ENCODE measurements around the gene HACD2.

The HACD2 gene

DNA sequence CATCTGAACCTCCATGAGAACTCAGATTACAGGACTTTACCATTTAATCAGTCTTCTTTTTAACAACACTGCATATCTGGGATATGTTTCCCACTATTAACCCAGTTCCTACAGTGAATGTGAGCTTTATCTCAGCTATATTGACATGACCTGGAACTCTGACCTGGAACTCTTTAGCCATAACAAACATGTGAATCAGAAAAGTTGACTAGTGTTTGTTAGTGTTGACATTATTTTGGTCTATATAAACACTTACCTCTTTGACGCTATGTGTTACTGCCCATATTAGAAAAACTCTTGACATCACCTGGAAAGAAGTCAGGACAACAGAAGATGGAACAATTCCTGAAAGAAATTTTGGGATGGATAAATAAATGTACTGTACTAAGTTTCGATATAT, 56.7 kb downstream of the HACD2 start:
- WGBS (ENCODE audit: insufficient coverage): no CpG with 5 or more reads among the region's 2 CpGs
- H3K27me3 ChIP-seq (replicated peaks in 2 of 5; ENCODE audit: control insufficient read depth in 4 of 5, insufficient read depth in 5 of 5, low read length in 4 of 5): no peaks in the 10 kb centered on the region
- no peaks in the 10 kb centered on the region for H3K9me3 ChIP-seq (ENCODE audit: control extremely low read depth in 1 of 5, control insufficient read depth in 4 of 5, insufficient read depth in 2 of 5, low read depth in 1 of 5, low read length in 4 of 5)
- ChIA-PET CTCF (interaction anchor here (1.7 to 1.8 kb wide), 2 partner anchors 23 to 37 kb away, joined by 4 to 5 read pairs; no protein-coding TSS in a partner anchor), POLR2A (no interaction called here)
- H3K27ac ChIP-seq (ENCODE audit: insufficient read depth in 1 of 2, low read depth in 1 of 2, low read length in 2 of 2, poor library complexity in 1 of 2, severe bottlenecking in 2 of 2): no peak overlapping the region
- peaks cover 0 to 9% (median 5%) of the 10 kb centered on the region in 4 experiments for H3K36me3 ChIP-seq (ENCODE audit: control insufficient read depth in 4 of 4, insufficient read depth in 4 of 4, low read length in 3 of 4)
- H3K4me3 ChIP-seq (ENCODE audit: control insufficient read depth in 1 of 7, extremely low read depth in 1 of 7, insufficient read depth in 4 of 7, low read depth in 2 of 7, low read length in 6 of 7): no peak overlapping the region
- no peak for DNase-seq
- H3K4me1 ChIP-seq (ENCODE audit: control extremely low read depth in 1 of 4, control insufficient read depth in 4 of 4, insufficient read depth in 4 of 4, low read length in 3 of 4): peaks cover 12 to 18% (median 13%) of the 10 kb centered on the region in 4 experiments

- Histone ChIP-seq H3K36me3 (ENCODE audit: control insufficient read depth in 4 of 4, insufficient read depth in 4 of 4, low read length in 3 of 4) (peaks cover 0 to 9% (median 5%) of the 10 kb centered on the region in 4 experiments), H3K9me3 (ENCODE audit: control extremely low read depth in 1 of 5, control insufficient read depth in 4 of 5, insufficient read depth in 2 of 5, low read depth in 1 of 5, low read length in 4 of 5) (no peaks in the 10 kb centered on the region), H3K27me3 (replicated peaks in 2 of 5; ENCODE audit: control insufficient read depth in 4 of 5, insufficient read depth in 5 of 5, low read length in 4 of 5) (no peaks in the 10 kb centered on the region), H3K4me3 (ENCODE audit: control insufficient read depth in 1 of 7, extremely low read depth in 1 of 7, insufficient read depth in 4 of 7, low read depth in 2 of 7, low read length in 6 of 7) (peak overlapping the region in 1 of 7 experiments; percentile 23), H3K27ac (ENCODE audit: insufficient read depth in 1 of 2, low read depth in 1 of 2, low read length in 2 of 2, poor library complexity in 1 of 2, severe bottlenecking in 2 of 2) (no peak overlapping the region), H3K4me1 (ENCODE audit: control extremely low read depth in 1 of 4, control insufficient read depth in 4 of 4, insufficient read depth in 4 of 4, low read length in 3 of 4) (peaks cover 14 to 28% (median 21%) of the 10 kb centered on the region in 4 experiments)
- no peak for DNase-seq
- CTCF ChIA-PET: interaction anchor here (0.7 to 1.8 kb wide), 3 partner anchors 25 to 56 kb away, joined by 3 to 5 read pairs (median 4); no protein-coding TSS in a partner anchor
- 67% methylated on average over 2 of the region's 3 CpGs for WGBS (ENCODE audit: insufficient coverage)
- POLR2A ChIA-PET: interaction anchor here (0.6 kb wide), 1 partner anchor 35 kb away, joined by 3 read pairs; no protein-coding TSS in a partner anchor
Measured at GRCh38 chr3:123527046-123527445, 57.8 kb downstream of the HACD2 start.

DNA sequence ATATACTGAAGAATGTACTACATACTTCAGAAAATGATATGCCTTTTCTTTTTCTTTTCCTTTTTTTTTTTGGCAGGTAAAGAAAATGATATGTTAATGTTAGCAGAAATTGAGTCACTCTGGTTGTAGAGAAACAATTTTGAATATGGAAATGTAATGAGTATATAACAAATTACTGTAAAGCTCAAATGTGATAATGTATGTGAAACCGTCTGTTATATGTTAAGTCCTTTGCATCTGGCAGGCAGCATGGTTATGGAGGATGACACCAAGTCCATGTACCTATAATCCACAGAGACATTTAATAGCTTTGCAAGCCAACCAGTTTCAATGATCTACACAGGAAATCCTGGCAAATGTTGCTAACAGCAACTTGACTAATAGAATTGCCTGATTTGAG, 58.4 kb downstream of the HACD2 start:
- no CpG with 5 or more reads among the region's 1 CpG for WGBS (ENCODE audit: insufficient coverage)
- Histone ChIP-seq H3K4me3 (ENCODE audit: control insufficient read depth in 1 of 7, extremely low read depth in 1 of 7, insufficient read depth in 4 of 7, low read depth in 2 of 7, low read length in 6 of 7) (no peak overlapping the region), H3K36me3 (ENCODE audit: control insufficient read depth in 4 of 4, insufficient read depth in 4 of 4, low read length in 3 of 4) (peaks cover 0 to 9% (median 5%) of the 10 kb centered on the region in 4 experiments), H3K27ac (ENCODE audit: insufficient read depth in 1 of 2, low read depth in 1 of 2, low read length in 2 of 2, poor library complexity in 1 of 2, severe bottlenecking in 2 of 2) (no peak overlapping the region), H3K4me1 (ENCODE audit: control extremely low read depth in 1 of 4, control insufficient read depth in 4 of 4, insufficient read depth in 4 of 4, low read length in 3 of 4) (peaks cover 14 to 34% (median 26%) of the 10 kb centered on the region in 4 experiments), H3K27me3 (replicated peaks in 2 of 5; ENCODE audit: control insufficient read depth in 4 of 5, insufficient read depth in 5 of 5, low read length in 4 of 5) (no peaks in the 10 kb centered on the region), H3K9me3 (ENCODE audit: control extremely low read depth in 1 of 5, control insufficient read depth in 4 of 5, insufficient read depth in 2 of 5, low read depth in 1 of 5, low read length in 4 of 5) (no peaks in the 10 kb centered on the region)
- CTCF ChIA-PET: interaction anchor here (0.7 to 1.8 kb wide), 3 partner anchors 25 to 57 kb away, joined by 3 to 5 read pairs (median 4); no protein-coding TSS in a partner anchor
- POLR2A ChIA-PET: interaction anchor here (0.6 kb wide), 1 partner anchor 34 kb away, joined by 3 read pairs; no protein-coding TSS in a partner anchor
- no peak for DNase-seq

DNA sequence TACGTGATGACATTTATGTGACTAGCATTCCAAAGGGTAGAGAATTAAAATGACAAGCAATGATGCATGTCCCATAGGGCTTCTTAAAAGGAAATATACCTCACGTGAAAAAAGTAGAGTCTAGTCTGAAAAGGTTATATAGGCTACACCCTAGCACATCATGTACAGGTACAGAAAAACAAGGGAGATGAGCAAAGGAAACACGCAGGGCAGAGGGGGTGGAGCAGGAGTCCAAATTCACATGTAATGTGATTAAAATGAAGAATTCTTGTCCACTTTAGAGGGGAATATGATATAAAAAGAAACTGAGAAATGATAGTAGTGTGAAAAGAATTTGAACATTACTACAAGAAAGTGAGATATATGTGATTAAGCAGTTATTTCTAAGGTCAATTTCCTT, 59.4 kb downstream of the HACD2 start:
- Histone ChIP-seq H3K4me1 (ENCODE audit: control extremely low read depth in 1 of 4, control insufficient read depth in 4 of 4, insufficient read depth in 4 of 4, low read length in 3 of 4) (peaks cover 14 to 40% (median 32%) of the 10 kb centered on the region in 4 experiments), H3K36me3 (ENCODE audit: control insufficient read depth in 4 of 4, insufficient read depth in 4 of 4, low read length in 3 of 4) (peaks cover 0 to 9% (median 5%) of the 10 kb centered on the region in 4 experiments), H3K9me3 (ENCODE audit: control extremely low read depth in 1 of 5, control insufficient read depth in 4 of 5, insufficient read depth in 2 of 5, low read depth in 1 of 5, low read length in 4 of 5) (no peaks in the 10 kb centered on the region), H3K4me3 (ENCODE audit: control insufficient read depth in 1 of 7, extremely low read depth in 1 of 7, insufficient read depth in 4 of 7, low read depth in 2 of 7, low read length in 6 of 7) (no peak overlapping the region), H3K27ac (ENCODE audit: insufficient read depth in 1 of 2, low read depth in 1 of 2, low read length in 2 of 2, poor library complexity in 1 of 2, severe bottlenecking in 2 of 2) (no peak overlapping the region), H3K27me3 (replicated peaks in 2 of 5; ENCODE audit: control insufficient read depth in 4 of 5, insufficient read depth in 5 of 5, low read length in 4 of 5) (no peaks in the 10 kb centered on the region)
- 100% methylated on average over 2 of the region's 3 CpGs for WGBS (ENCODE audit: insufficient coverage)
- ChIA-PET POLR2A (no interaction called here), CTCF (no interaction called here)
- no peak for DNase-seq

- H3K27ac ChIP-seq (ENCODE audit: insufficient read depth in 1 of 2, low read depth in 1 of 2, low read length in 2 of 2, poor library complexity in 1 of 2, severe bottlenecking in 2 of 2): no peak overlapping the region
- no peaks in the 10 kb centered on the region for H3K9me3 ChIP-seq (ENCODE audit: control extremely low read depth in 1 of 5, control insufficient read depth in 4 of 5, insufficient read depth in 2 of 5, low read depth in 1 of 5, low read length in 4 of 5)
- peaks cover 0 to 9% (median 5%) of the 10 kb centered on the region in 4 experiments for H3K36me3 ChIP-seq (ENCODE audit: control insufficient read depth in 4 of 4, insufficient read depth in 4 of 4, low read length in 3 of 4)
- ChIA-PET POLR2A (no interaction called here), CTCF (no interaction called here)
- H3K4me1 ChIP-seq (ENCODE audit: control extremely low read depth in 1 of 4, control insufficient read depth in 4 of 4, insufficient read depth in 4 of 4, low read length in 3 of 4): peaks cover 14 to 40% (median 32%) of the 10 kb centered on the region in 4 experiments
- WGBS (ENCODE audit: insufficient coverage): 100% methylated on average over 2 of the region's 4 CpGs
- no peak for DNase-seq
- no peak overlapping the region for H3K4me3 ChIP-seq (ENCODE audit: control insufficient read depth in 1 of 7, extremely low read depth in 1 of 7, insufficient read depth in 4 of 7, low read depth in 2 of 7, low read length in 6 of 7)
- no peaks in the 10 kb centered on the region for H3K27me3 ChIP-seq (replicated peaks in 2 of 5; ENCODE audit: control insufficient read depth in 4 of 5, insufficient read depth in 5 of 5, low read length in 4 of 5)
Measured at GRCh38 chr3:123524981-123525380, 59.9 kb downstream of the HACD2 start.

DNA sequence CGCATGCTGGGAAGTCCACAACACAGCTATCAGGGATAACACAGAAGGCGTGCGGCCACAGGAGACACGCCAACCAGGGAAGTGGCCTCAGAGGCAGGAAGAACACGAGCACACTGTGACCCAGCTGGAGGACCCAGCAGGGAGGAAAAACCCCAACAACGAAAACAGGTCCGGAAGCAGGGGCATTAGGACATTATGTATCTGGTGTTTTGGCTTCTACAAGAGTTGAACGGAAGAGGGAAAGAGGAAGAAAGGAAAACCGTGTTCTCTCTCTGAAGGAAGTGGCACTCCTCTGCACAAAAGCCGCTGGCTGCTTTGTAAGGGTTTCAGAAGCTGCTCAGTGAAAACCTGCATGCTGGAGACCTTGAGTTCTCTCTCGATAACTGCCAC, 61.8 kb downstream of the HACD2 start:
- ChIA-PET POLR2A (no interaction called here), CTCF (interaction anchor here (1.6 kb wide), 2 partner anchors 12 to 29 kb away, joined by 5 read pairs; no protein-coding TSS in a partner anchor)
- DNase-seq: peak; percentile 23 to 44 (median 34)
- H3K27me3 ChIP-seq (replicated peaks in 2 of 5; ENCODE audit: control insufficient read depth in 4 of 5, insufficient read depth in 5 of 5, low read length in 4 of 5): no peaks in the 10 kb centered on the region
- H3K9me3 ChIP-seq (ENCODE audit: control extremely low read depth in 1 of 5, control insufficient read depth in 4 of 5, insufficient read depth in 2 of 5, low read depth in 1 of 5, low read length in 4 of 5): no peaks in the 10 kb centered on the region
- peak overlapping the region in 3 of 7 experiments; percentile 3 to 52 (median 27) for H3K4me3 ChIP-seq (ENCODE audit: control insufficient read depth in 1 of 7, extremely low read depth in 1 of 7, insufficient read depth in 4 of 7, low read depth in 2 of 7, low read length in 6 of 7)
- 4% methylated on average over 5 of the region's 11 CpGs for WGBS (ENCODE audit: insufficient coverage)
- peaks cover 0 to 9% (median 5%) of the 10 kb centered on the region in 4 experiments for H3K36me3 ChIP-seq (ENCODE audit: control insufficient read depth in 4 of 4, insufficient read depth in 4 of 4, low read length in 3 of 4)
- H3K4me1 ChIP-seq (ENCODE audit: control extremely low read depth in 1 of 4, control insufficient read depth in 4 of 4, insufficient read depth in 4 of 4, low read length in 3 of 4): peaks cover 14 to 42% (median 32%) of the 10 kb centered on the region in 4 experiments
- no peak overlapping the region for H3K27ac ChIP-seq (ENCODE audit: insufficient read depth in 1 of 2, low read depth in 1 of 2, low read length in 2 of 2, poor library complexity in 1 of 2, severe bottlenecking in 2 of 2)

DNA sequence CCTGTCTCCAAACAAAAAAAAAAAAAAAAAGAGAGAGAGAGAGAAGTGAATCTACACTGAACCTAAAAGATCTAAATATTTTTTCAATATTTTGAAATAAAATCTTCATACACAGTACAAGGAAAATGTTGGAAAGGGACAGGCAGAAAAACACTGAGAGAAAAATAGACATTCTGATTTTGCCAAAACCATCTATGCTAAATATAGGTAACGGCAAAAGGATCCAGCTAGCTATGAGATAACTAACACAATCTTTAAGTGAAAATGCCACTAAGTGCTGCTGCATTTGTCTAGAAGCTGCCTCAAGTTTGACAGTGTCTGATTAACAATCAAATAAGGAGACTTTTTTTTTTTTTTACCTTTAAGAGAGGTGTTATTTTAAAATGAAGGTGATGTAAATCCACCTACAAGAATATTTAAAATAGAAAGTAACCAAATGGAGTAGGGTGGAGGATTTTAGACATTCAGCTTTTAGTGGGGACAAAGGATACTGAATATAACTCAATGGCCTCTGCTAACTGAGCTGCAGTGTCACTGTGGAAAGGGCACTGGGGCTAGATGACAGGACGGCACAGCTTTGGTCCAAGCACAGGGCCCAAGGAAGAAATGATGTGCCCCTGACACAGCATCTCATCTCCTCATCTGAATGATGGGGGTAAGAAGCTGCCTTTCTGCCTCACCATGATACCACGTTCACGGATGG, 62.4 kb downstream of the HACD2 start:
- POLR2A ChIA-PET: no interaction called here
- H3K4me3 ChIP-seq (ENCODE audit: control insufficient read depth in 1 of 7, extremely low read depth in 1 of 7, insufficient read depth in 4 of 7, low read depth in 2 of 7, low read length in 6 of 7): peak overlapping the region in 2 of 7 experiments; percentile 27 to 52
- no peaks in the 10 kb centered on the region for H3K9me3 ChIP-seq (ENCODE audit: control extremely low read depth in 1 of 5, control insufficient read depth in 4 of 5, insufficient read depth in 2 of 5, low read depth in 1 of 5, low read length in 4 of 5)
- no peak for DNase-seq
- H3K36me3 ChIP-seq (ENCODE audit: control insufficient read depth in 4 of 4, insufficient read depth in 4 of 4, low read length in 3 of 4): peaks cover 0 to 7% (median 3%) of the 10 kb centered on the region in 4 experiments
- 33% methylated on average over 1 of the region's 4 CpGs for whole genome bisulfite sequencing (ENCODE audit: insufficient coverage)
- no peak overlapping the region for H3K27ac ChIP-seq (ENCODE audit: insufficient read depth in 1 of 2, low read depth in 1 of 2, low read length in 2 of 2, poor library complexity in 1 of 2, severe bottlenecking in 2 of 2)
- CTCF ChIA-PET: interaction anchor here (0.7 to 1.6 kb wide), 3 partner anchors 12 to 190 kb away, joined by 5 read pairs; no protein-coding TSS in a partner anchor
- peaks cover 14 to 42% (median 32%) of the 10 kb centered on the region in 4 experiments for H3K4me1 ChIP-seq (ENCODE audit: control extremely low read depth in 1 of 4, control insufficient read depth in 4 of 4, insufficient read depth in 4 of 4, low read length in 3 of 4)
- H3K27me3 ChIP-seq (replicated peaks in 2 of 5; ENCODE audit: control insufficient read depth in 4 of 5, insufficient read depth in 5 of 5, low read length in 4 of 5): no peaks in the 10 kb centered on the region

Measured in common myeloid progenitor, CD34-positive (primary cell).